ENCODE data around the gene PDGFC. TPM values are rescaled to one million over a fixed set of nuclear protein-coding genes. Genes with fewer than 3 reads are reported as not detected.

The PDGFC gene
- total and polyA plus RNA-seq, 2 of the 8 experiments (the other 6 are each of a cell fraction or from before 2014, with no cell fraction given) = 0.65 to 2.7 TPM

DNA sequence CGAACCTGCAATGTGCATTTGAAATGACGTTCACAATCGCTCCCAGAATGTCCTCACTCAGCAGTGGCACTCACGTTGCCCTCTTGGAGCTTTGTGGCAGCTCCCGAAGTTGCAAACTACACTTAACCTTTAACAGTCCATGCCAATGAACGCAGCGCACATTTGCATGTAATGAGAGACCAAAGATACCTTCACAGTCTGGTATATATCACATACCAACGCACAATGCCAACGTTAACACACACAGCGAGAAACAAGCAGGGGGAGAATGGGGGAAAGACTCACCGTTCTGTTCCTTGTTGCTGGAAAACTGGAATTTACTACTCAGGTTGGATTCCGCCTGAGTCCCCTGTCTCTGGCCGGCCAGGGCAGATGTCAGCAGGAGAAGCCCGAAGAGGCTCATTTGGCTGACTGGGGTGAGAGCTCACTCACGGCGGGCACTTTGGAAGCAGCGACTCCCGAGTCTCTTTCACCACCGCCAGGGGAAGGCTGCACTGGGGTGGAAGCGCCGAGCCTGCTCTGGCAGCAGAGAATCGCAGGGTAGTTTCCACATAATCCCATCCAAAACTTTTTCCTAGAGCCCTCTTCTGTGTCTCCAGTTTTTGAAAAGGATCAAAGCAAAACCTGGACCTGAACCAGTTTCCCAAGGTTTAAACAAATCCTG, 966 bp downstream of the PDGFC start (continued):
- TF ChIP-seq, protein P1, sequence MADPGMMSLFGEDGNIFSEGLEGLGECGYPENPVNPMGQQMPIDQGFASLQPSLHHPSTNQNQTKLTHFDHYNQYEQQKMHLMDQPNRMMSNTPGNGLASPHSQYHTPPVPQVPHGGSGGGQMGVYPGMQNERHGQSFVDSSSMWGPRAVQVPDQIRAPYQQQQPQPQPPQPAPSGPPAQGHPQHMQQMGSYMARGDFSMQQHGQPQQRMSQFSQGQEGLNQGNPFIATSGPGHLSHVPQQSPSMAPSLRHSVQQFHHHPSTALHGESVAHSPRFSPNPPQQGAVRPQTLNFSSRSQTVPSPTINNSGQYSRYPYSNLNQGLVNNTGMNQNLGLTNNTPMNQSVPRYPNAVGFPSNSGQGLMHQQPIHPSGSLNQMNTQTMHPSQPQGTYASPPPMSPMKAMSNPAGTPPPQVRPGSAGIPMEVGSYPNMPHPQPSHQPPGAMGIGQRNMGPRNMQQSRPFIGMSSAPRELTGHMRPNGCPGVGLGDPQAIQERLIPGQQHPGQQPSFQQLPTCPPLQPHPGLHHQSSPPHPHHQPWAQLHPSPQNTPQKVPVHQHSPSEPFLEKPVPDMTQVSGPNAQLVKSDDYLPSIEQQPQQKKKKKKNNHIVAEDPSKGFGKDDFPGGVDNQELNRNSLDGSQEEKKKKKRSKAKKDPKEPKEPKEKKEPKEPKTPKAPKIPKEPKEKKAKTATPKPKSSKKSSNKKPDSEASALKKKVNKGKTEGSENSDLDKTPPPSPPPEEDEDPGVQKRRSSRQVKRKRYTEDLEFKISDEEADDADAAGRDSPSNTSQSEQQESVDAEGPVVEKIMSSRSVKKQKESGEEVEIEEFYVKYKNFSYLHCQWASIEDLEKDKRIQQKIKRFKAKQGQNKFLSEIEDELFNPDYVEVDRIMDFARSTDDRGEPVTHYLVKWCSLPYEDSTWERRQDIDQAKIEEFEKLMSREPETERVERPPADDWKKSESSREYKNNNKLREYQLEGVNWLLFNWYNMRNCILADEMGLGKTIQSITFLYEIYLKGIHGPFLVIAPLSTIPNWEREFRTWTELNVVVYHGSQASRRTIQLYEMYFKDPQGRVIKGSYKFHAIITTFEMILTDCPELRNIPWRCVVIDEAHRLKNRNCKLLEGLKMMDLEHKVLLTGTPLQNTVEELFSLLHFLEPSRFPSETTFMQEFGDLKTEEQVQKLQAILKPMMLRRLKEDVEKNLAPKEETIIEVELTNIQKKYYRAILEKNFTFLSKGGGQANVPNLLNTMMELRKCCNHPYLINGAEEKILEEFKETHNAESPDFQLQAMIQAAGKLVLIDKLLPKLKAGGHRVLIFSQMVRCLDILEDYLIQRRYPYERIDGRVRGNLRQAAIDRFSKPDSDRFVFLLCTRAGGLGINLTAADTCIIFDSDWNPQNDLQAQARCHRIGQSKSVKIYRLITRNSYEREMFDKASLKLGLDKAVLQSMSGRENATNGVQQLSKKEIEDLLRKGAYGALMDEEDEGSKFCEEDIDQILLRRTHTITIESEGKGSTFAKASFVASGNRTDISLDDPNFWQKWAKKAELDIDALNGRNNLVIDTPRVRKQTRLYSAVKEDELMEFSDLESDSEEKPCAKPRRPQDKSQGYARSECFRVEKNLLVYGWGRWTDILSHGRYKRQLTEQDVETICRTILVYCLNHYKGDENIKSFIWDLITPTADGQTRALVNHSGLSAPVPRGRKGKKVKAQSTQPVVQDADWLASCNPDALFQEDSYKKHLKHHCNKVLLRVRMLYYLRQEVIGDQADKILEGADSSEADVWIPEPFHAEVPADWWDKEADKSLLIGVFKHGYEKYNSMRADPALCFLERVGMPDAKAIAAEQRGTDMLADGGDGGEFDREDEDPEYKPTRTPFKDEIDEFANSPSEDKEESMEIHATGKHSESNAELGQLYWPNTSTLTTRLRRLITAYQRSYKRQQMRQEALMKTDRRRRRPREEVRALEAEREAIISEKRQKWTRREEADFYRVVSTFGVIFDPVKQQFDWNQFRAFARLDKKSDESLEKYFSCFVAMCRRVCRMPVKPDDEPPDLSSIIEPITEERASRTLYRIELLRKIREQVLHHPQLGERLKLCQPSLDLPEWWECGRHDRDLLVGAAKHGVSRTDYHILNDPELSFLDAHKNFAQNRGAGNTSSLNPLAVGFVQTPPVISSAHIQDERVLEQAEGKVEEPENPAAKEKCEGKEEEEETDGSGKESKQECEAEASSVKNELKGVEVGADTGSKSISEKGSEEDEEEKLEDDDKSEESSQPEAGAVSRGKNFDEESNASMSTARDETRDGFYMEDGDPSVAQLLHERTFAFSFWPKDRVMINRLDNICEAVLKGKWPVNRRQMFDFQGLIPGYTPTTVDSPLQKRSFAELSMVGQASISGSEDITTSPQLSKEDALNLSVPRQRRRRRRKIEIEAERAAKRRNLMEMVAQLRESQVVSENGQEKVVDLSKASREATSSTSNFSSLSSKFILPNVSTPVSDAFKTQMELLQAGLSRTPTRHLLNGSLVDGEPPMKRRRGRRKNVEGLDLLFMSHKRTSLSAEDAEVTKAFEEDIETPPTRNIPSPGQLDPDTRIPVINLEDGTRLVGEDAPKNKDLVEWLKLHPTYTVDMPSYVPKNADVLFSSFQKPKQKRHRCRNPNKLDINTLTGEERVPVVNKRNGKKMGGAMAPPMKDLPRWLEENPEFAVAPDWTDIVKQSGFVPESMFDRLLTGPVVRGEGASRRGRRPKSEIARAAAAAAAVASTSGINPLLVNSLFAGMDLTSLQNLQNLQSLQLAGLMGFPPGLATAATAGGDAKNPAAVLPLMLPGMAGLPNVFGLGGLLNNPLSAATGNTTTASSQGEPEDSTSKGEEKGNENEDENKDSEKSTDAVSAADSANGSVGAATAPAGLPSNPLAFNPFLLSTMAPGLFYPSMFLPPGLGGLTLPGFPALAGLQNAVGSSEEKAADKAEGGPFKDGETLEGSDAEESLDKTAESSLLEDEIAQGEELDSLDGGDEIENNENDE (IDR thresholded peaks at IDR 0.05; ENCODE audit: insufficient replicate concordance, low read length) = no peak
- TF ChIP-seq BRCA1 (IDR thresholded peaks at IDR 0.05; ENCODE audit: low read depth, low read length) = no peak
- TF ChIP-seq, protein P2, sequence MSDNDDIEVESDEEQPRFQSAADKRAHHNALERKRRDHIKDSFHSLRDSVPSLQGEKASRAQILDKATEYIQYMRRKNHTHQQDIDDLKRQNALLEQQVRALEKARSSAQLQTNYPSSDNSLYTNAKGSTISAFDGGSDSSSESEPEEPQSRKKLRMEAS (IDR thresholded peaks at IDR 0.05) = 0 out of 2 replicates have a peak, but pooled peaks have one; percentile 12
- no peak for TF ChIP-seq PHF8 (conservative IDR thresholded peaks at IDR 0.05; ENCODE audit: low read depth, low read length)
- TF ChIP-seq CBX5 (IDR thresholded peaks at IDR 0.05; ENCODE audit: low read depth, low read length) = no peak
- no peak for TF ChIP-seq SP4 (IDR thresholded peaks at IDR 0.05; ENCODE audit: low read length)
- TF ChIP-seq FOSL1 (IDR thresholded peaks at IDR 0.05; ENCODE audit: insufficient read depth, low read depth, low read length) = no peak
- TF ChIP-seq, protein P3, sequence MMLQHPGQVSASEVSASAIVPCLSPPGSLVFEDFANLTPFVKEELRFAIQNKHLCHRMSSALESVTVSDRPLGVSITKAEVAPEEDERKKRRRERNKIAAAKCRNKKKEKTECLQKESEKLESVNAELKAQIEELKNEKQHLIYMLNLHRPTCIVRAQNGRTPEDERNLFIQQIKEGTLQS (IDR thresholded peaks at IDR 0.05; ENCODE audit: insufficient read depth, low read depth, low read length) = no peak
- no peak for TF ChIP-seq RXRA (IDR thresholded peaks at IDR 0.05; ENCODE audit: insufficient read depth, low read depth, low read length)
- TF ChIP-seq RBBP5 (IDR thresholded peaks at IDR 0.05; ENCODE audit: borderline replicate concordance, low read depth, low read length) = 0 out of 2 replicates have a peak, but pooled peaks have one; percentile 9
